ENCODE measurements around the gene SP140.
"Not testable (repeated sequence)": the region's sequence is repeated elsewhere in the genome, so short reads cannot be mapped to it uniquely, and the experiment has no call there.

SP140 gene

GRCh38 chr2:230220347-230220969 is 5.1 kb upstream of the SP140 start:
- H3K27me3 ChIP-seq: no peaks in the 10 kb centered on the region
- peaks cover 13 to 19% (median 15%) of the 10 kb centered on the region in 11 experiments for H3K36me3 ChIP-seq
- peaks cover 23 to 53% (median 35%) of the 10 kb centered on the region in 10 experiments for H3K4me1 ChIP-seq
- H3K4me3 ChIP-seq: peak overlapping the region; percentile 62 to 79 (median 70)
- H3K9ac ChIP-seq: peak overlapping the region; percentile 68 to 84 (median 79)
- no peak for TF ChIP-seq Cebpa-rat (IDR thresholded peaks at IDR 0.05)
- peak overlapping the region; percentile 56 to 88 (median 78); a peak in 21 of 22 replicates for H3K27ac ChIP-seq
- H3K9me3 ChIP-seq (replicated peaks in 1 of 11): no peaks in the 10 kb centered on the region
- no peaks in the 10 kb centered on the region for H4K20me1 ChIP-seq
- H3K4me2 ChIP-seq: peak overlapping the region; percentile 71 to 93 (median 86)

- Histone ChIP-seq H3K27ac (no peak overlapping the region), H3K36me3 (peaks cover 2 to 8% (median 5%) of the 10 kb centered on the region in 11 experiments; a peak in 19 of 22 replicates), H3K9ac (no peak overlapping the region), H3K9me3 (replicated peaks in 1 of 11) (no peaks in the 10 kb centered on the region), H3K4me2 (0 out of 22 replicates have a peak overlapping the region, but pooled peaks of 1 of the 11 experiments have one; percentile 1), H3K27me3 (no peaks in the 10 kb centered on the region), H3K4me3 (no peak overlapping the region), H3K4me1 (peaks cover 23 to 62% (median 37%) of the 10 kb centered on the region in 10 experiments), H4K20me1 (no peaks in the 10 kb centered on the region)
- no peak for TF ChIP-seq Cebpa-rat (IDR thresholded peaks at IDR 0.05)
Observed at GRCh38 chr2:230221493-230221892, 4.0 kb upstream of the SP140 start.

GRCh38 chr2:230222829-230223228 is 2.7 kb upstream of the SP140 start:
- not testable (repeated sequence) for H3K27me3 ChIP-seq; H3K9ac ChIP-seq; H3K27ac ChIP-seq; H3K4me3 ChIP-seq; H3K9me3 ChIP-seq (replicated peaks in 1 of 11); H4K20me1 ChIP-seq; H3K4me2 ChIP-seq; H3K36me3 ChIP-seq
- peaks cover 20 to 56% (median 31%) of the 10 kb centered on the region in 10 experiments for H3K4me1 ChIP-seq

GRCh38 chr2:230224458-230224857 is 1.1 kb upstream of the SP140 start:
- Histone ChIP-seq H3K9ac (no peak overlapping the region), H4K20me1 (no peaks in the 10 kb centered on the region), H3K27ac (no peak overlapping the region), H3K36me3 (no peaks in the 10 kb centered on the region), H3K4me2 (peak overlapping the region in 1 of 11 experiments; percentile 21; a peak in 2 of 22 replicates), H3K4me3 (no peak overlapping the region), H3K4me1 (peaks cover 5 to 40% (median 15%) of the 10 kb centered on the region in 10 experiments; a peak in 17 of 20 replicates), H3K27me3 (no peaks in the 10 kb centered on the region), H3K9me3 (replicated peaks in 1 of 11) (peaks cover 0 to 1% (median 0%) of the 10 kb centered on the region in 11 experiments; a peak in 1 of 22 replicates)
- no peak for TF ChIP-seq Cebpa-rat (IDR thresholded peaks at IDR 0.05)

GRCh38 chr2:230226051-230226551 is 565 bp downstream of the SP140 start:
- H3K27ac ChIP-seq: no peak overlapping the region
- H3K36me3 ChIP-seq: no peaks in the 10 kb centered on the region; a peak in 1 of 22 replicates
- peak overlapping the region in 2 of 11 experiments; percentile 14 to 16; a peak in 2 of 22 replicates for H3K4me2 ChIP-seq
- no peak for TF ChIP-seq Cebpa-rat (IDR thresholded peaks at IDR 0.05)
- H3K9me3 ChIP-seq (replicated peaks in 1 of 11): peaks cover 11 to 18% (median 14%) of the 10 kb centered on the region in 11 experiments
- no peaks in the 10 kb centered on the region for H3K27me3 ChIP-seq
- no peak overlapping the region for H3K4me3 ChIP-seq
- peaks cover 0 to 44% (median 11%) of the 10 kb centered on the region in 10 experiments; a peak in 13 of 20 replicates for H3K4me1 ChIP-seq
- H4K20me1 ChIP-seq: no peaks in the 10 kb centered on the region
- no peak overlapping the region for H3K9ac ChIP-seq

GRCh38 chr2:230227216-230227615 is 1.7 kb downstream of the SP140 start:
- Histone ChIP-seq H3K27ac (no peak overlapping the region), H3K9me3 (replicated peaks in 1 of 11) (peaks cover 22 to 28% (median 25%) of the 10 kb centered on the region in 11 experiments), H3K4me1 (peaks cover 0 to 44% (median 3%) of the 10 kb centered on the region in 10 experiments; a peak in 11 of 20 replicates), H3K36me3 (no peaks in the 10 kb centered on the region; a peak in 1 of 22 replicates), H3K4me2 (no peak overlapping the region), H3K4me3 (no peak overlapping the region), H4K20me1 (no peaks in the 10 kb centered on the region), H3K27me3 (no peaks in the 10 kb centered on the region), H3K9ac (no peak overlapping the region)
- TF ChIP-seq Cebpa-rat (IDR thresholded peaks at IDR 0.05): no peak

GRCh38 chr2:230230087-230230486 is 4.6 kb downstream of the SP140 start:
- Histone ChIP-seq H3K4me3 (no peak overlapping the region), H3K9ac (no peak overlapping the region), H3K4me1 (peaks cover 0 to 33% (median 3%) of the 10 kb centered on the region in 10 experiments; a peak in 11 of 20 replicates), H4K20me1 (no peaks in the 10 kb centered on the region), H3K27ac (peak overlapping the region in 1 of 11 experiments; percentile 24; a peak in 1 of 22 replicates), H3K4me2 (peak overlapping the region in 5 of 11 experiments; percentile 17 to 74 (median 57); a peak in 10 of 22 replicates), H3K36me3 (no peaks in the 10 kb centered on the region; a peak in 1 of 22 replicates), H3K27me3 (no peaks in the 10 kb centered on the region), H3K9me3 (replicated peaks in 1 of 11) (peaks cover 23 to 28% (median 25%) of the 10 kb centered on the region in 11 experiments)
- TF ChIP-seq Cebpa-rat (IDR thresholded peaks at IDR 0.05): no peak

GRCh38 chr2:230230496-230231200 is 5.1 kb downstream of the SP140 start:
- H3K27ac ChIP-seq: peak overlapping the region in 1 of 11 experiments; percentile 24; a peak in 1 of 22 replicates
- H3K27me3 ChIP-seq: no peaks in the 10 kb centered on the region
- peak overlapping the region in 5 of 11 experiments; percentile 17 to 74 (median 57); a peak in 10 of 22 replicates for H3K4me2 ChIP-seq
- H3K9me3 ChIP-seq (replicated peaks in 1 of 11): peaks cover 23 to 28% (median 25%) of the 10 kb centered on the region in 11 experiments
- peaks cover 0 to 27% (median 3%) of the 10 kb centered on the region in 10 experiments; a peak in 11 of 20 replicates for H3K4me1 ChIP-seq
- no peak for TF ChIP-seq Cebpa-rat (IDR thresholded peaks at IDR 0.05)
- H3K9ac ChIP-seq: no peak overlapping the region
- H3K36me3 ChIP-seq: no peaks in the 10 kb centered on the region; a peak in 1 of 22 replicates
- H4K20me1 ChIP-seq: no peaks in the 10 kb centered on the region
- H3K4me3 ChIP-seq: no peak overlapping the region

- Histone ChIP-seq H3K27me3 (no peaks in the 10 kb centered on the region), H3K4me2 (no peak overlapping the region), H4K20me1 (no peaks in the 10 kb centered on the region), H3K9me3 (replicated peaks in 1 of 11) (peaks cover 23 to 28% (median 25%) of the 10 kb centered on the region in 11 experiments), H3K36me3 (no peaks in the 10 kb centered on the region; a peak in 1 of 22 replicates), H3K27ac (no peak overlapping the region), H3K4me1 (peaks cover 0 to 21% (median 3%) of the 10 kb centered on the region in 10 experiments; a peak in 11 of 20 replicates), H3K9ac (no peak overlapping the region), H3K4me3 (no peak overlapping the region)
- TF ChIP-seq Cebpa-rat (IDR thresholded peaks at IDR 0.05): no peak
Observed at GRCh38 chr2:230231251-230231650, 5.7 kb downstream of the SP140 start.
